Adipocyte (in vitro differentiated cells): ENCODE results near the gene RPS6KL1.
"Not testable (repeated sequence)": the region's sequence is repeated elsewhere in the genome, so short reads cannot be mapped to it uniquely, and the experiment has no call there.

Experiments
- DNase-seq: peaks from one replicate; pipeline ENCODE4 v3.0.0-alpha.2; 2015; ENCODE audit warnings: low read depth
- H3K27me3 ChIP-seq: replicated peaks from 2 replicates; pipeline ENCODE4 v1.7.0; 2013; ENCODE audit warnings: mild to moderate bottlenecking, low read length, moderate library complexity; ENCODE audit not compliant: control insufficient read depth, insufficient read depth
- H3K36me3 ChIP-seq: 2 replicates; pipeline ENCODE4 v1.7.0; 2013; ENCODE audit warnings: low read length, mild to moderate bottlenecking, moderate library complexity; ENCODE audit not compliant: control insufficient read depth, insufficient read depth, severe bottlenecking
- H3K4me1 ChIP-seq: 2 replicates; pipeline ENCODE4 v1.7.0; 2013; ENCODE audit warnings: mild to moderate bottlenecking, low read length, moderate library complexity; ENCODE audit not compliant: control insufficient read depth, insufficient read depth
- H3K4me3 ChIP-seq: 2 replicates; pipeline ENCODE4 v1.7.0; 2013; ENCODE audit warnings: mild to moderate bottlenecking, low read length, moderate library complexity
- H3K9ac ChIP-seq: 2 replicates; pipeline ENCODE4 v1.7.0; 2013; ENCODE audit warnings: mild to moderate bottlenecking, low read length, moderate library complexity
- H3K9me3 ChIP-seq: 2 replicates; pipeline ENCODE4 v1.7.0; 2013; ENCODE audit warnings: mild to moderate bottlenecking, low read length, moderate library complexity; ENCODE audit not compliant: control insufficient read depth

Gene RPS6KL1

DNA sequence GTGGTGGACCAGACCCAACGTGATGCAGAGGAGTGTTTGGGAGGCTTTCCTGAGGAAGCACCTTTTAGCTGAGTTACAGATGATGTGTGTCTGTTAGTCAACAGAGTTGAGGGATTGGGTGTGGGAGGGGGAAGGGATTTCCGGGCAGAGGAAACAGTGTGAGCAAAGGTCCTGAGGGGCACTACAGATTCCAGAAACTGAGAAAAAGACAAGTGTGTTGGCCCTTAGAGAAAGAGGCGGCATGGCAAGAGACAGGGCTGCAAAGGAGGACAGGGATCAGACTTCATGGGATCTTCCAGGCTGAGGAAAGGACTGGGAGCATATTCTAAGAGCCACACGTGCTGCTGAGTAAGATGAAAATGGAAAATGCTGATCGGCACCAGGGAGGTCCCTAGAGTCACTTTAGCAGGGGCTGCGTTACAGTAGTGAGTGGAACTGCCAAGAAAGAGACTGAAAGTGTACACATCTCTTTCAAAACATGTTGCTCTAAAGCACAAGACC is 9.4 kb upstream of the RPS6KL1 start:
- no peaks in the 10 kb centered on the region for H3K27me3 ChIP-seq
- H3K36me3 ChIP-seq, result no peaks in the 10 kb centered on the region
- H3K9ac ChIP-seq, result peak overlapping the region; percentile 14
- H3K4me1 ChIP-seq, result peaks cover 21% of the 10 kb centered on the region
- no peak for DNase-seq
- H3K9me3 ChIP-seq, result no peaks in the 10 kb centered on the region
- peak overlapping the region; percentile 34 for H3K4me3 ChIP-seq

- H3K27me3 ChIP-seq, H3K9ac ChIP-seq, H3K9me3 ChIP-seq, H3K36me3 ChIP-seq, DNase-seq, H3K4me3 ChIP-seq: not testable (repeated sequence)
- H3K4me1 ChIP-seq, result peaks cover 21% of the 10 kb centered on the region
Measured at GRCh38 chr14:74931744-74932143, 8.7 kb upstream of the RPS6KL1 start.

DNA sequence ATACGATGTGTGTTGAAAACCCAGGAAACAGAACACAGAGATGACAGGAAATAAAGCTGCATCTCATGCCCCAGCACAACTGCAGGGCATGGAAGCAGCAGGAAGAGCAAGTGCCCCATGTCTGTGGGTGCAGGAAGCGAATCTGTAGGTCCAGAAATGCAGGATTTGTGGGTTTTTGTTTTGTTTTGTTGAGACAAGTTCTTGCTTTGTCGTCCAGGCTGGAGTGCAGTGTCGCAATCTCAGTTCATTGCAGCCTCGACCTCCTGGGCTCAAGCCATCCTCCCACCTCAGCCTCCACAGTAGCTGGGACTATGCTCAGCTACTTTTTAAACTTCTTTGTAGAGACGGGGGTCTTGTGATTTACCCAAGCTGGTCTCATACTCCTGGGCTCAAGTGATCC is 6.2 kb upstream of the RPS6KL1 start:
- Histone ChIP-seq H3K36me3 (no peaks in the 10 kb centered on the region), H3K9ac (no peak overlapping the region), H3K9me3 (no peaks in the 10 kb centered on the region), H3K4me3 (no peak overlapping the region), H3K27me3 (no peaks in the 10 kb centered on the region), H3K4me1 (peaks cover 16% of the 10 kb centered on the region)
- no peak for DNase-seq

DNA sequence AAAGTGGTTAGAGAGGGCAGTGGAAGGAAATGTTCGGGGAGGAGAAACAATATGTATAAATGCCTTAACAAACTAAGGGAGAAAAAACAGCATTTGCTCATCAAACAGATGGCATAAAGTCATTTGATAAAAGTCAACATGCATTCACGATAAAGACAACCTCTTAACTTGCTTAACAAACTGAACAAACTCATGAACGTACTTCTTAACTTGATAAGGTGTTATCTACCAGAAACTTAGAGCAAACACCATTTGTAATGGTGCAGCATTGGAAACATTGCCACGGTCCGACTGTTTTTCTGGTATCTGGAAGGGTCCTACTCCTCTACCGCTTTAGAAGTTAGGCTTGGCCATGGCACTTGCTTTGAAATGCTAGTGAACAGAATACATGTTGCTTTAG is 4.2 kb upstream of the RPS6KL1 start:
- no peak for DNase-seq
- Histone ChIP-seq H3K4me3 (no peak overlapping the region), H3K9me3 (no peaks in the 10 kb centered on the region)

GRCh38 chr14:74924061-74924460 is 1.0 kb upstream of the RPS6KL1 start:
- DNase-seq, result no peak
- Histone ChIP-seq H3K4me3 (no peak overlapping the region), H3K9ac (no peak overlapping the region), H3K4me1 (no peaks in the 10 kb centered on the region), H3K9me3 (no peaks in the 10 kb centered on the region), H3K36me3 (no peaks in the 10 kb centered on the region), H3K27me3 (no peaks in the 10 kb centered on the region)

More for the DNA sequence above, 4.2 kb upstream of the RPS6KL1 start:
- no peaks in the 10 kb centered on the region for H3K36me3 ChIP-seq
- no peak overlapping the region for H3K9ac ChIP-seq
- peaks cover 2% of the 10 kb centered on the region for H3K4me1 ChIP-seq
- H3K27me3 ChIP-seq, result no peaks in the 10 kb centered on the region

DNA sequence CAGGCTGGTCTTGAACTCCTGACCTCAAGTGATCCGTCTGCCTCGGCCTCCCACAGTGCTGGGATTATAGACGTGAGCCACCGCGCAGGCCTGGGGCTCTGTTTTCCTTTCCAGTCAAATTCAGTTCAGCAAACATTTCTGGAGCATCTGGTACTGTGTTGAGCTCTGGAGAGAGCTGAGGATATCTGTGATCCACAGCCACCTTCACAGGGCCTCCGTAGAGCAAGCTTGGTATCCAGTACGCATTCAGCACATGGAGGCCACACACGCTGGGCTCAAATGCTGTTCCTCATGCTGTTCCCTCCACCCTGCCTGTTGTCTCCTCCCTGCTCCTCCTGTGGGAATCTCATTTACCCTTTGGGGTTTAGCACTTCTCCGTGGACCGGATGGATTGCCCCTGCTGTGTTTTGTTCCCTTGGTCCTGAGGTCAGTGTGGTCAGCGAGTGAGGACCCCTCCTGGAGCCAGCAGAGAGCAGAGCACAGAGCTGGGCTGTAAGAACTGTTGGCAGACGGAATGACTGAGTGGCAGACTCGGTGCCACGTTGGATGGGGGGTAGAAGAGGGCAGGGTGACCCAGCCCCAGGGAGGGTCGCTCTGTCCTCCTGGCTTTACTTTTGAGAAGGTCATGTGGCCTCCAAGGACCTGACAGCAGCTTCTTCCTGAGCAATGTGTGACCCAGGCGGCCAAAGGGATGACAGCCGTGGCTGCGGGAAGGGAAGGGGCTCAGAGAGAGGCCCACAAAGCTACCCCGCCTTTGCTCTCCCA is 891 bp downstream of the RPS6KL1 start:
- Histone ChIP-seq H3K27me3 (no peaks in the 10 kb centered on the region), H3K4me1 (peaks cover 13% of the 10 kb centered on the region), H3K9ac (peak overlapping the region; percentile 70), H3K9me3 (no peaks in the 10 kb centered on the region), H3K4me3 (peak overlapping the region; percentile 82), H3K36me3 (no peaks in the 10 kb centered on the region)
- no peak for DNase-seq

GRCh38 chr14:74921053-74921620 is 1.9 kb downstream of the RPS6KL1 start:
- Histone ChIP-seq H3K4me3 (no peak overlapping the region), H3K9me3 (no peaks in the 10 kb centered on the region), H3K4me1 (peaks cover 18% of the 10 kb centered on the region), H3K36me3 (no peaks in the 10 kb centered on the region), H3K27me3 (no peaks in the 10 kb centered on the region), H3K9ac (no peak overlapping the region)
- no peak for DNase-seq

DNA sequence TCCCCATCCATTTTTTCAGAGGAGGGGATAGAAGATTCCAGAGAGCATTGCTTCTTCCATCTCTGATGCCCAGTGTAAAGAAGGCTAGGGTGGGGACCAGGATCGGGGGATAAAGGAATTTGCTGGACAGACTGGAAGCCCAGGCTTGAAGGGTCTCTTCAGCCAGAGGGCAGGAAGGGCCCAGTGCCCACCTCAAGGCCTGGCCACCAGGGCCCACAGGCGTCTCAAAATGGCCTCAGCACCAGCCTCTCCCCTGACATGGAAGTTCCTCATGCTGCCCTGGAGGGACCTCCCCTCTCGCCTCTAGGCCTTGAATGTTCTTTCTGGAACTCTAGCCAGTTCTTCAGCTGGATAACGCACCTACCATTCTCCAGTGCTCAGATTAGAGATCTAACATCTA is 2.8 kb downstream of the RPS6KL1 start:
- H3K9ac ChIP-seq, result no peak overlapping the region
- H3K27me3 ChIP-seq, result no peaks in the 10 kb centered on the region
- no peak for DNase-seq
- H3K36me3 ChIP-seq, result no peaks in the 10 kb centered on the region
- H3K4me3 ChIP-seq, result no peak overlapping the region
- no peaks in the 10 kb centered on the region for H3K9me3 ChIP-seq
- H3K4me1 ChIP-seq, result peaks cover 18% of the 10 kb centered on the region

DNA sequence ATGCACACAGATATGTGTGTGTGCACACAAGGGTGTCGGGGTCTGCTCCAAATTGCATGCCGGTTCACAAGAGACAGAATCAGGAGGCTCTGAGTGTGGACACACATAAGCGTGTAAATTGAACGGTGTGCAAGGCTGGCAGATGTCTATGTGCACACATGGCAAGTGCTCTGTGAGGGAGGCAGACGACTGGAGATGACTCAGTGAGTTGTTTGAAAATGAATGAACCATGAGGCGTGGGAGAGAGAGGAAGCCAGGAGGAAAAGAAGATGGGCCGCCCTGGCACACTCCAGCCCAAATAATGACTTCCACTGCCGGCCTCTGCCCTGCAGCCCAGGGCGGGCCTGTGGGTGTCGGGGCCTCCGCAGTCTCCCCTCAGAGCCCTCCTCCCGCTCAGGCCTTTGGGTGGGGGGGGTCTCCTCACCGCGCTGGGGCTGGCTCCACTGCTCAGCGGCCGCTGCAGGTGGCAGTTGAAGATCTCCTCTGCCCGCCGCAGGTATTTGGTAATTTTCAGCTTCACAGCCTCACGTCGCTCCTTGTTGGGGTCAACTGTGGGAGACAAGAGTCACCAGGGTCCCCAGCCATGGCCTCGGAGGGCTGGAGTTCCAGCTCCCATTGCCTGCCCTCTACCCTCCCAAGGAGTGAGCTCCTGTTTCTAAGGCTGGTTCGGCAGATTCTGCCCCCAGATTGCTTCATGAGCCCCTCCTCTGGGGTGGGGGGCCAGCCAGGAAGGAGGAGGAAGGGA is 3.5 kb downstream of the RPS6KL1 start:
- Histone ChIP-seq H3K36me3 (no peaks in the 10 kb centered on the region), H3K9me3 (no peaks in the 10 kb centered on the region), H3K4me1 (peaks cover 18% of the 10 kb centered on the region), H3K27me3 (no peaks in the 10 kb centered on the region), H3K4me3 (no peak overlapping the region), H3K9ac (no peak overlapping the region)
- DNase-seq, result peak; percentile 20

DNA sequence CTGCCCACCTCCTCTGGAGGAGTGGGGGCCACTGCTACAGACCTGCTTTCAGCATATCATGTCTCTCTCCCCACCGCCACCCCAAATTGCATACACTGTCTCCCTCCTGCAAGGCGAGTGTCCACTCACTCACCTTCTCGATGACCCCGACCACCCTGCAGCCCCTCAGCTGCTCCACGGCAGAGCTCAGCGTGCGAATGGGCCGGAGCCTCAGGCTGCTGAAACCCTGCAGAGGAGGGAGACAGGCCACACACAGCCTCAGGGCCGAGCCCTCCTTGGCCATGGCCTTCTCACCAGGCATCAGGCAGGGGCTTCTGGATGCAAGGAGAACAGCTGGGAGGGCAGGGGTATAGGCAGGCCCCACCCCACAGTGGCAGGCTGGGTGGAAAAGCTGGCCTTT is 4.7 kb downstream of the RPS6KL1 start:
- no peak for DNase-seq
- no peaks in the 10 kb centered on the region for H3K27me3 ChIP-seq
- no peak overlapping the region for H3K4me3 ChIP-seq
- H3K4me1 ChIP-seq, result peaks cover 23% of the 10 kb centered on the region
- no peaks in the 10 kb centered on the region for H3K9me3 ChIP-seq
- H3K9ac ChIP-seq, result no peak overlapping the region
- H3K36me3 ChIP-seq, result no peaks in the 10 kb centered on the region

DNA sequence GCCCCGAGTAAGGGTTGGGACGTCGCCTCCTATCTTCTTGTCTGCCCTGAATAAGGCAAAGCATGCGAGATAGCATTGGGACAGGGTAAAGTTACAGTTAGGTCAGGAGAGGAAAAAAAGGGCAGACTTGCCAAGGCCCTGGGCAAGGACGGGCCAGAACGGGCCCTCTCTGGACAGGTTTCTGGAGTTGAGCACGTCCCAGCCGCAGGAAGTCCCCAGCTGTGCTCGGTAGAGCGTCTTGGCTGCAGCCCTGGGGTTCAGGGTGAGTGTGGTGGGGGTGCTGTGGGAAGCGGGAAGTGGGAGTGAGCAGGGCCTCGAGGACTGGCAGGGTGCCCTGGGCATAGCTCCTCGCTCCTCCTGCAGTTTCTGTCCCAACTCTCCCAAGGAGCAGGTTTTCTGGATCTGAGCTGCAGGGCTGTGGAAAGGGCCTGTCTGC is 5.4 kb downstream of the RPS6KL1 start:
- H3K9me3 ChIP-seq, result no peaks in the 10 kb centered on the region
- peak overlapping the region; percentile 3 for H3K9ac ChIP-seq
- no peaks in the 10 kb centered on the region for H3K27me3 ChIP-seq
- DNase-seq, result no peak
- no peak overlapping the region for H3K4me3 ChIP-seq
- peaks cover 23% of the 10 kb centered on the region for H3K4me1 ChIP-seq
- no peaks in the 10 kb centered on the region for H3K36me3 ChIP-seq
